ENCODE measurements around the gene SLC25A14.
A peak's percentile ranks its signal among the peaks of the same experiment; 100 is the strongest.
"Not testable (repeated sequence)": the region's sequence is repeated elsewhere in the genome, so short reads cannot be mapped to it uniquely, and the experiment has no call there.

Gene SLC25A14

GRCh38 chrX:130339408-130340222, at the start of gene SLC25A14:
Gene SLC25A14, plus strand, starts transcription at chrX:130339919. Its CDS starts 360 bp downstream, at chrX:130340279.
- DNase-seq = peak; percentile 89

GRCh38 chrX:130295519-130296296, 44.0 kb upstream of the SLC25A14 start:
- DNase-seq = no peak

- no peak for DNase-seq
Measured at GRCh38 chrX:130296297-130296678, 43.4 kb upstream of the SLC25A14 start.

GRCh38 chrX:130296743-130297142, 43.0 kb upstream of the SLC25A14 start:
- no peak for DNase-seq

GRCh38 chrX:130299279-130300009, 40.3 kb upstream of the SLC25A14 start:
- no peak for DNase-seq

GRCh38 chrX:130300010-130300282, 39.8 kb upstream of the SLC25A14 start:
- DNase-seq = no peak

GRCh38 chrX:130301405-130301804, 38.3 kb upstream of the SLC25A14 start:
- no peak for DNase-seq

- DNase-seq = no peak
Measured at GRCh38 chrX:130301977-130302376, 37.7 kb upstream of the SLC25A14 start.

- DNase-seq = no peak
Measured at GRCh38 chrX:130304587-130305368, 34.9 kb upstream of the SLC25A14 start.

- DNase-seq = not testable (repeated sequence)
Measured at GRCh38 chrX:130319886-130320285, 19.8 kb upstream of the SLC25A14 start.

- DNase-seq = no peak
Measured at GRCh38 chrX:130321550-130321949, 18.2 kb upstream of the SLC25A14 start.

GRCh38 chrX:130330146-130330545, 9.6 kb upstream of the SLC25A14 start:
- DNase-seq = no peak

GRCh38 chrX:130330706-130331105, 9.0 kb upstream of the SLC25A14 start:
- peak; percentile 72 for DNase-seq

- no peak for DNase-seq
Measured at GRCh38 chrX:130336531-130336930, 3.2 kb upstream of the SLC25A14 start.

- not testable (repeated sequence) for DNase-seq
Measured at GRCh38 chrX:130338869-130339268, 850 bp upstream of the SLC25A14 start.

- DNase-seq = no peak
Measured at GRCh38 chrX:130340271-130340670, 552 bp downstream of the SLC25A14 start.

GRCh38 chrX:130343411-130343810, 3.7 kb downstream of the SLC25A14 start:
- no peak for DNase-seq

GRCh38 chrX:130347321-130347720, 7.6 kb downstream of the SLC25A14 start:
- DNase-seq = no peak

- DNase-seq = no peak
Measured at GRCh38 chrX:130351567-130351966, 11.8 kb downstream of the SLC25A14 start.

GRCh38 chrX:130352050-130352449, 12.3 kb downstream of the SLC25A14 start:
- not testable (repeated sequence) for DNase-seq

- no peak for DNase-seq
Measured at GRCh38 chrX:130376077-130376476, 36.4 kb downstream of the SLC25A14 start.

GRCh38 chrX:130378024-130378669, 38.4 kb downstream of the SLC25A14 start:
- no peak for DNase-seq

Measured in activated effector memory CD4-positive, alpha-beta T cell treated with anti-CD3 and anti-CD28 coated beads, Interleukin-2, amount 50 U/mL, for 16 hours (primary cell).